ENCODE measurements around the gene PACS2.

- no peak for TF ChIP-seq CTCF (IDR thresholded peaks at IDR 0.05)
- TF ChIP-seq POLR2A (IDR thresholded peaks at IDR 0.05), result no peak
These were observed 85.5 kb downstream of the PACS2 start for GRCh38 chr14:105400016-105400415.
